ENCODE measurements around the gene SMG5.

SMG5 gene

DNA sequence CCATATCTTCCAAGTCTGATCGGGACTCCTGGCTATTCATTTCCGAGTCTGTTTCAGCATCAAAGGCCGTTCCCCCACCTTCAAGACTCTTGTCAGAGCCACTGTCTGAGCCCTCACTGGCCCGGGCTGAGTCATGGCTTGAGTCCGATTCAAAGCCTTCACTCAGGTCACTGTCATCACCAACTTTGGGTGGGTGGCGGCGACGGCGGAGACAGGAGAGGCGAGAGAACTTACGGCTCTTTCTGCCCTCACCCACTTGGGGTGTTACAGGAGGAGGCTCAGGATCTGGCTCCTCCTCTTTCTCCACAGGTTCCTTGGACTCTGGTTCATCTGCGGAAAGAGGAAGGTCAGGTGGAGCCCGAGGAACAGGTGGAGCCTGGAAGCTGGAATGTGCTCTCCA, 16.6 kb downstream of the SMG5 start:
- Histone ChIP-seq H3K4me1 (ENCODE audit: low read length) (no peaks in the 10 kb centered on the region), H4K20me1 (ENCODE audit: insufficient read depth, low read length) (no peaks in the 10 kb centered on the region), H3K9ac (ENCODE audit: low read length) (no peak overlapping the region), H3K9me3 (replicated peaks; ENCODE audit: insufficient read depth, low read length) (no peaks in the 10 kb centered on the region), H3K36me3 (replicated peaks; ENCODE audit: insufficient read depth, low read length) (peaks cover 38% of the 10 kb centered on the region), H3K9me2 (replicated peaks; ENCODE audit: insufficient read depth, low read length) (no peaks in the 10 kb centered on the region), H3K4me2 (ENCODE audit: low read depth, low read length) (no peak overlapping the region), H3F3A (ENCODE audit: insufficient read depth, low read length) (no peaks in the 10 kb centered on the region; the same call in 1 of the 2 replicates), H3K4me3 (ENCODE audit: low read length) (no peak overlapping the region), H3K27ac (ENCODE audit: low read length) (no peak overlapping the region), H3K27me3 (replicated peaks; ENCODE audit: insufficient read depth, low read length) (no peaks in the 10 kb centered on the region), H3K79me2 (ENCODE audit: low read length) (0 out of 2 replicates have a peak, but pooled peaks cover 9% of the 10 kb centered on the region), H2AFZ (ENCODE audit: low read length) (no peak overlapping the region)
- no peak for DNase-seq
- no peak for TF ChIP-seq EZH2 (optimal IDR thresholded peaks at IDR 0.05; ENCODE audit: low read depth, low read length)
- no peak for TF ChIP-seq EZH2phosphoT487 (IDR thresholded peaks at IDR 0.05; ENCODE audit: low read length)
- TF ChIP-seq, protein P1, sequence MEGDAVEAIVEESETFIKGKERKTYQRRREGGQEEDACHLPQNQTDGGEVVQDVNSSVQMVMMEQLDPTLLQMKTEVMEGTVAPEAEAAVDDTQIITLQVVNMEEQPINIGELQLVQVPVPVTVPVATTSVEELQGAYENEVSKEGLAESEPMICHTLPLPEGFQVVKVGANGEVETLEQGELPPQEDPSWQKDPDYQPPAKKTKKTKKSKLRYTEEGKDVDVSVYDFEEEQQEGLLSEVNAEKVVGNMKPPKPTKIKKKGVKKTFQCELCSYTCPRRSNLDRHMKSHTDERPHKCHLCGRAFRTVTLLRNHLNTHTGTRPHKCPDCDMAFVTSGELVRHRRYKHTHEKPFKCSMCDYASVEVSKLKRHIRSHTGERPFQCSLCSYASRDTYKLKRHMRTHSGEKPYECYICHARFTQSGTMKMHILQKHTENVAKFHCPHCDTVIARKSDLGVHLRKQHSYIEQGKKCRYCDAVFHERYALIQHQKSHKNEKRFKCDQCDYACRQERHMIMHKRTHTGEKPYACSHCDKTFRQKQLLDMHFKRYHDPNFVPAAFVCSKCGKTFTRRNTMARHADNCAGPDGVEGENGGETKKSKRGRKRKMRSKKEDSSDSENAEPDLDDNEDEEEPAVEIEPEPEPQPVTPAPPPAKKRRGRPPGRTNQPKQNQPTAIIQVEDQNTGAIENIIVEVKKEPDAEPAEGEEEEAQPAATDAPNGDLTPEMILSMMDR (IDR thresholded peaks at IDR 0.05; ENCODE audit: low read length), result no peak

DNA sequence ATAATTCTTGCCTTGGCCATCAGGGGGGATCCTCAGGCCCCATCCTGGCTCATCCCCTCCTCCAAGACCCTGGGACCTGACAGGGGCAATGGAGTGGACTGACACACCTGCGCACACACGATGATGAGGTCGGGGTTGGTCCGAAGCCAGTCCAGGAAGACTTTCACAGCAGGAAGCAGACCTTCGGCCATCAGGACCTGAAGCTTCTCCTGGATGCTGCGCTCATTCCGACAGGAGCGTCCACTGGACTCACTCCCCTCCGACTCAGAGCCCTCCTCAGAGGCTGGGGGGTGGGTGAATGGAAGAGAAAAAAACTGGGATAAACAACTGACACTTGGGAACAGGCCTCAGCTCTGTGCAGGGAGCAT, 19.4 kb downstream of the SMG5 start:
- no peak overlapping the region for H3K4me3 ChIP-seq (ENCODE audit: low read length)
- H3K9ac ChIP-seq (ENCODE audit: low read length), result no peak overlapping the region
- 0 out of 2 replicates have a peak, but pooled peaks cover 9% of the 10 kb centered on the region for H3K79me2 ChIP-seq (ENCODE audit: low read length)
- TF ChIP-seq EZH2phosphoT487 (IDR thresholded peaks at IDR 0.05; ENCODE audit: low read length), result no peak
- TF ChIP-seq, protein P1 (IDR thresholded peaks at IDR 0.05; ENCODE audit: low read length), result no peak
- no peak for TF ChIP-seq EZH2 (optimal IDR thresholded peaks at IDR 0.05; ENCODE audit: low read depth, low read length)
- no peaks in the 10 kb centered on the region for H3K9me2 ChIP-seq (replicated peaks; ENCODE audit: insufficient read depth, low read length)
- DNase-seq, result no peak
- H3K27ac ChIP-seq (ENCODE audit: low read length), result no peak overlapping the region
- no peaks in the 10 kb centered on the region for H3K27me3 ChIP-seq (replicated peaks; ENCODE audit: insufficient read depth, low read length)
- peaks cover 47% of the 10 kb centered on the region for H3K36me3 ChIP-seq (replicated peaks; ENCODE audit: insufficient read depth, low read length)
- H4K20me1 ChIP-seq (ENCODE audit: insufficient read depth, low read length), result no peaks in the 10 kb centered on the region
- H3F3A ChIP-seq (ENCODE audit: insufficient read depth, low read length), result no peaks in the 10 kb centered on the region
- H3K4me1 ChIP-seq (ENCODE audit: low read length), result no peaks in the 10 kb centered on the region
- H2AFZ ChIP-seq (ENCODE audit: low read length), result no peak overlapping the region
- H3K9me3 ChIP-seq (replicated peaks; ENCODE audit: insufficient read depth, low read length), result no peaks in the 10 kb centered on the region
- no peak overlapping the region for H3K4me2 ChIP-seq (ENCODE audit: low read depth, low read length)

DNA sequence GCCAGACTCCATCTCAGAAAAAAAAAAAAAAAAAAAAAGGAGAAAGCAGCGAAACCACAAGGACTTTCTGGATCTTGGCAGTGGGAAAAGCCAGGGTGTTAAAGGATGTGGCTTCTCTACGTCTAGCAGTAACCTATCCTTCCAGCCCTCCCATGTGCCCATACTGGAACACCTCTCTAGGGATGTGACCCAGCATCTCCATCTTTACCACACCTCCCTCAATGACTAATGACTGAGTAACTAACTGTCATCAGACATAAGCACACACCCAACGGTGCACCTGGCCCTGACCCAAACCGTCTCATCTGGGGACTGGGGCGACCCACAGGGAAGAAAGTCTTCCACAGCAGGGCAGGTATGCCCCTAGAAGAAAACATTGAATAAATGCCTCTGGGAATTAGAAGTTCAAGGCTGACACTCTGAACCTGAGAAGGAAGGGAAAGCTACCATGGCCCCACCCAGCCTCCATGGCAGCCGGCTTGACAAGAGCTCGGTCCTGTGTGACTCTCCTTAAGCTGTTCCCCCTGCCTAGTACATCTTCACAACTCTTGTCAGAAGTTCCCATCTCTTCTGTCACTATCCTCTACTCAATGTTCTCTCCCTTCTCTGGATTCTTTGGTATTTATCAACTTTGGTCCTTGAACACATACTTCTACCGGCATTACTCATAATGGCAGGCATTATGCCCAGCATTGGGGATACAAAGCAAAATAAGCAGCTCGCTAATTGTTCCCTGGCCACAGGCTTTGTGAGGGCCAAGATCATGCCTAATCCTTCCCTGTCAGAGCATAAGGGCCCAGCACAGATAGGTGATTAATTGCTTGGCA, 20.0 kb downstream of the SMG5 start:
- no peaks in the 10 kb centered on the region for H3K27me3 ChIP-seq (replicated peaks; ENCODE audit: insufficient read depth, low read length)
- H3K9ac ChIP-seq (ENCODE audit: low read length), result no peak overlapping the region
- no peaks in the 10 kb centered on the region for H3K9me2 ChIP-seq (replicated peaks; ENCODE audit: insufficient read depth, low read length)
- no peaks in the 10 kb centered on the region for H3K4me1 ChIP-seq (ENCODE audit: low read length)
- H4K20me1 ChIP-seq (ENCODE audit: insufficient read depth, low read length), result no peaks in the 10 kb centered on the region
- H3K4me3 ChIP-seq (ENCODE audit: low read length), result no peak overlapping the region
- peaks cover 44% of the 10 kb centered on the region for H3K36me3 ChIP-seq (replicated peaks; ENCODE audit: insufficient read depth, low read length)
- DNase-seq, result no peak
- no peak overlapping the region for H3K4me2 ChIP-seq (ENCODE audit: low read depth, low read length)
- H3K27ac ChIP-seq (ENCODE audit: low read length), result no peak overlapping the region
- no peaks in the 10 kb centered on the region for H3F3A ChIP-seq (ENCODE audit: insufficient read depth, low read length)
- H3K79me2 ChIP-seq (ENCODE audit: low read length), result 0 out of 2 replicates have a peak, but pooled peaks cover 9% of the 10 kb centered on the region
- TF ChIP-seq EZH2 (optimal IDR thresholded peaks at IDR 0.05; ENCODE audit: low read depth, low read length) (no peak), EZH2phosphoT487 (IDR thresholded peaks at IDR 0.05; ENCODE audit: low read length) (no peak)
- TF ChIP-seq, protein P1 (IDR thresholded peaks at IDR 0.05; ENCODE audit: low read length), result no peak
- H2AFZ ChIP-seq (ENCODE audit: low read length), result no peak overlapping the region
- H3K9me3 ChIP-seq (replicated peaks; ENCODE audit: insufficient read depth, low read length), result no peaks in the 10 kb centered on the region

All from MM.1S (cell line).